Stimulated activated CD4-positive, alpha-beta T cell treated with anti-CD3 and anti-CD28 coated beads, Interleukin-4, amount 100 ng/mL, for 24 hours (primary cell): ENCODE data around the gene CDH13.
A peak's percentile ranks its signal among the peaks of the same experiment; 100 is the strongest.

ENCODE experiments used
- DNase-seq: peaks from one replicate; pipeline ENCODE4 v3.0.0-alpha.2; 2020

CDH13 gene

GRCh38 chr16:83205896-83206295 is 579.1 kb downstream of the CDH13 start:
- DNase-seq: no peak

- DNase-seq: no peak
These were observed 579.7 kb downstream of the CDH13 start for GRCh38 chr16:83206426-83206825.

GRCh38 chr16:83211711-83212110 is 584.9 kb downstream of the CDH13 start:
- no peak for DNase-seq

- DNase-seq: no peak
These were observed 585.6 kb downstream of the CDH13 start for GRCh38 chr16:83212301-83212841.

GRCh38 chr16:83214671-83215070 is 587.9 kb downstream of the CDH13 start:
- DNase-seq: no peak

- peak; percentile 41 for DNase-seq
These were observed 588.7 kb downstream of the CDH13 start for GRCh38 chr16:83215406-83216001.

- no peak for DNase-seq
These were observed 592.5 kb downstream of the CDH13 start for GRCh38 chr16:83219285-83219684.

GRCh38 chr16:83220066-83220465 is 593.3 kb downstream of the CDH13 start:
- DNase-seq: no peak

GRCh38 chr16:83224642-83225041 is 597.9 kb downstream of the CDH13 start:
- no peak for DNase-seq

- no peak for DNase-seq
These were observed 600.6 kb downstream of the CDH13 start for GRCh38 chr16:83227336-83227735.

GRCh38 chr16:83231729-83232128 is 605.0 kb downstream of the CDH13 start:
- no peak for DNase-seq

GRCh38 chr16:83233153-83233552 is 606.4 kb downstream of the CDH13 start:
- no peak for DNase-seq

- DNase-seq: no peak
These were observed 612.4 kb downstream of the CDH13 start for GRCh38 chr16:83238949-83239691.

- DNase-seq: no peak
These were observed 617.3 kb downstream of the CDH13 start for GRCh38 chr16:83244057-83244456.

GRCh38 chr16:83245061-83245460 is 618.3 kb downstream of the CDH13 start:
- no peak for DNase-seq

GRCh38 chr16:83247767-83248372 is 621.1 kb downstream of the CDH13 start:
- no peak for DNase-seq

GRCh38 chr16:83248735-83249463 is 622.1 kb downstream of the CDH13 start:
- DNase-seq: no peak

GRCh38 chr16:83253521-83253920 is 626.8 kb downstream of the CDH13 start:
- DNase-seq: no peak

GRCh38 chr16:83258366-83258928 is 631.7 kb downstream of the CDH13 start:
- DNase-seq: no peak

- DNase-seq: no peak
These were observed 640.2 kb downstream of the CDH13 start for GRCh38 chr16:83266848-83267553.

- DNase-seq: no peak
These were observed 641.4 kb downstream of the CDH13 start for GRCh38 chr16:83268169-83268568.

- DNase-seq: no peak
These were observed 642.3 kb downstream of the CDH13 start for GRCh38 chr16:83269048-83269447.
